GM21423 (cell line): ENCODE results near the gene PTPRN2.

Experiments
- ATAC-seq: cut with Tn5 transposase; IDR thresholded peaks from one replicate; pipeline ENCODE4 v1.9.1; 2021; ENCODE audit warnings: mild to moderate bottlenecking, moderate library complexity; ENCODE audit not compliant: unreplicated experiment

Gene PTPRN2

DNA sequence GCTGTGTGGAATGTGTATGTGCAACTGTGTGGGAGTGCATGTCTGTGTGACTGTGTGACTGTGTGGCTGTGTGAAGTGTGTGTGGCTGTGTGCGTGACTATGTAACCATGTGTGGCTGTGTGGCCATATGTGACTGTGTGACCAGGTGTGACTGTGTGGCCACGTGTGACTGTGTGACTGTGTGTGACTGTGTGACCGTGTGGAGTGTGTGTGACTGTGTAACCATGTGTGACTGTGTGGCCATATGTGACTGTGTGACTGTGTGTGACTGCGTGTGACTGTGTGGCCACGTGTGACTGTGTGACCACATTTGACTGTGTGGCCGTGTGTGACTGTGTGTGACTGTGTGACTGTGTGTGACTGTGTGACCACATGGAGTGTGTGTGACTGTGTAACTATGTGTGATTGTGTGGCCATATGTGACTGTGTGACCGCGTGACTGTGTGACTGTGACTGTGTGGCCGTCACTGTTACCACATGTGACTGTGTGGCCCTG, 747.9 kb downstream of the PTPRN2 start:
- ATAC-seq = no peak

GRCh38 chr7:157839226-157839625, 748.4 kb downstream of the PTPRN2 start:
- ATAC-seq = no peak

GRCh38 chr7:157837561-157837960, 750.1 kb downstream of the PTPRN2 start:
- ATAC-seq = no peak

DNA sequence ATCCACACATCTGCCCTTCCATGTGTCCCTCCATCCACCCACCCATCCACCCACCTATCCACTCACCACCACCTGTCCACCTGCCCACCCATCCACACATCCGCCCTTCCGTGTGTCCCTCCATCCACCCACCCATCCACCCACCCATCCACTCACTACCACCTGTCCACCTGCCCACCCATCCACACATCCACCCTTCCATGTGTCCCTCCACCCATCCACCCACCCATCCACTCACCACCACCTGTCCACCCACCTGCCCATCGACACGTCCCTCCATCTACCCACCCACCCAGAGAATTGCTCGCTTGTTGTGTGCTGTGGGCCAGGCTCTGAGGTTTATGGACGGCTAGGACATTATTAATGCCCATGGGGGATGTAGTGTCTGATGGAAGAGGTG, 750.6 kb downstream of the PTPRN2 start:
- no peak for ATAC-seq

GRCh38 chr7:157834501-157835163, 753.0 kb downstream of the PTPRN2 start:
- no peak for ATAC-seq

- no peak for ATAC-seq
Observed at GRCh38 chr7:157832866-157833607, 754.6 kb downstream of the PTPRN2 start.

DNA sequence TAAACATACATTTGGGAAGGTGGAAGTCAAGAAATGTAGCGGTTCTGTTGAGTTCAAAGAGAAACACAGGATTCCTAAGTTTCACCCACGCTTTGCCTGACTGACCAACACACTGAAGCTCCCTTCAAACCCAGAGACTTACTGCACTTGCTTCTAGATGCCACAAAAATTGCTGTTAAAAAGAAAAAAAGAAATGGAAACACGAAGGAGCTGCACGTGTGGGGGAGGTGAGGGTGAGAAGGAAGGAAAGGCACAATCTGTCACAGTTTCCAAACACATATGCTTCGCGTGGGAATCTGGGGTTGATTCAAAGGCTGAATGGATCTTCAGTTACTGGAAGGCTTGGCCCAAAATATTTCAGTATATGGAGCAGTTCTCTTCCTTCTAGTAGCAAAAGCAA, 755.2 kb downstream of the PTPRN2 start:
- ATAC-seq = no peak

DNA sequence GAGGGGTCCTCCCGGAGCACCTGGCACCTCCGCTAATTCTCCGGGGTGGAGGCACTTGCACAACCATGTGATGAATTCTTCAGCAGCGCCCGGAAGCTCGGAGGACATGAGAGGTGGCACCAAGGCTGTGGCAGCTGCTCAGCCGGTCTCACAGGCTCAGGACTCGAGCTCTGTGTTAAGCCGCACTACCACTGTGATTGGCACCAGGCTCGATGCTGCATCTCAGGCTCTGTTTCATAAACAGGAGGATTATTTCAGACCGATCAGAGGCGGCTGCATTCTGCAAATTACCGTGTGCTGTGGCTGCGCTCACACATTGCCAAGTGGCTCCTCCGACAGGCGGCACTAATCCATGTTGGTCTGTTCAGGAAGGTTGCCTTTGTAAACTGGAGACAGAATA, 755.6 kb downstream of the PTPRN2 start:
- no peak for ATAC-seq

DNA sequence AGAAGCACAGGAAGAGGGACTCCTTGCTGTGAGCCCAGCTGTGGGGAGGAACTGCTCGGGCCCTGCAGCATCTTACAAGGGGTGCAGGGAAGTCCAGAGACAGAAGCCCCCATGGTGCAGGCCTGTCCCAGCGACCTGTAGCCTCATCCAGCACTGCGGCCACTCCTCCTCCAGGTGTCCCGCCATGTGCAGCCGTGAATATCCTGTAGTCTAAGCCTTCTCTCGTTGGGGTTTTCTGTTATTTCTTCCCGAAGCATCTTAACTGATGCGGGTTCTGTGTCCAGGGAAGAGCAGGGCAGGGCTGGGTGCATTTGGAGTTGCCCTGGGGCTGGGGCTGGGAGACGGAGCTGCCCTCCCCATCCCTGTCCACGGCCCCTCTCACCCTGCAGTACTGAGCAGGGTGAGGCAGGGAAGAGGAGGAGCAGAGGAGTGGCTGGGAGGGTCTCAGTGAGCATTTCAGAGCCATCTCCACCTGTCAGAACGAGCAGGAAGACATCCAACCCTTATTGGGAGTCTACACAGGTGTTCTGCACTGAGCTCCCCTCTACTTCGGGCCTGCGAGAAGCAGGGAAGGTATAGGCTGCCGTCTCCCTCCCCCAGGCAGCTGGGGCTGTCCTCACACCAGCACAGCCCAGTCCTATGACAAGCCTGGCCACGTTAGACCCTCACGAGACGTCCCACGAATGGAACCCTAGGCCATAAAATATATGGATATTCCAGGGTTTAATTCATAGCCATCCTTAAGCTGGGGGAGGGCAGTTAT, 756.3 kb downstream of the PTPRN2 start:
- no peak for ATAC-seq

GRCh38 chr7:157830331-157830730, 757.3 kb downstream of the PTPRN2 start:
- no peak for ATAC-seq

DNA sequence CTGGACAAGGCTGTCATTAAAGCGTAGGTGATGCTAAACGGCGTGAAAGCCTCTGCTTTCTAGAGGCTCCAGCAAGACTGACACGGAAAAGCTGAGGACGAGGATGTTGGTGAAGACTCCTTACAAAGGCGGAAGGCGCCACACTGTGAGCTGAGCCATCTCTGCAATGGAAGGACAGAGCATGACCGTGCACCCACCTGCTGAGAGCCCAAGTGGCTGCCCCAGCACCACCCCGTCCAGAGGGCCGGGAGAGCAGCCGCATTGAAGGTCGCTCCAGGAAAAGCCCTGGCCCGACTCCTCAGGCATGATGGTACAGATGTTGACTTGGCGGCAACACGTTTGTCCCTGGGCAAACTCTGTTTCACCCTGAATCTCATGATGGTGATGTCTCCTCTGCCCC, 758.1 kb downstream of the PTPRN2 start:
- ATAC-seq = no peak

- no peak for ATAC-seq
Observed at GRCh38 chr7:157828881-157829280, 758.7 kb downstream of the PTPRN2 start.

- ATAC-seq = no peak
Observed at GRCh38 chr7:157828190-157828589, 759.4 kb downstream of the PTPRN2 start.

GRCh38 chr7:157827863-157828160, 759.8 kb downstream of the PTPRN2 start:
- no peak for ATAC-seq

GRCh38 chr7:157827045-157827862, 760.4 kb downstream of the PTPRN2 start:
- no peak for ATAC-seq

GRCh38 chr7:157826566-157826965, 761.1 kb downstream of the PTPRN2 start:
- no peak for ATAC-seq

DNA sequence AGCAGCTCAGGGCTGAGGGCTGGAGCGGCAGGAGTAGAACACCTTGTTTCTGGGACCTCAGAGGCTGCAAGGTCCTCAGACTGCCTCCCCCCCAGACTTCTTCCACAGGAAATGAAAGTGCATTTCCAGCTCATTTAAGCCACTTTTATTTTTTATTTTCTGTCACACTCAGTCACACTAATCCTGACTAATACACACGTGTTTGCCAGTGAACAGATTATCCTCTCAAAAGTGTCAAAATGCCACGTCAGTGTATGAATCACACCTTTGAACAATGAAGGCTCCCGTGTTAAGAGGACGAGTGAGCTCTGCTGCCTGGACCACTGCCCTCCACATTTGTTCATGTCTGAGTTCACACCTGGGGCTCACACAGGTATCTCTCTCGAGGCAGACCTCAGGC, 762.3 kb downstream of the PTPRN2 start:
- ATAC-seq = no peak

- ATAC-seq = no peak
Observed at GRCh38 chr7:157824819-157825121, 762.9 kb downstream of the PTPRN2 start.

DNA sequence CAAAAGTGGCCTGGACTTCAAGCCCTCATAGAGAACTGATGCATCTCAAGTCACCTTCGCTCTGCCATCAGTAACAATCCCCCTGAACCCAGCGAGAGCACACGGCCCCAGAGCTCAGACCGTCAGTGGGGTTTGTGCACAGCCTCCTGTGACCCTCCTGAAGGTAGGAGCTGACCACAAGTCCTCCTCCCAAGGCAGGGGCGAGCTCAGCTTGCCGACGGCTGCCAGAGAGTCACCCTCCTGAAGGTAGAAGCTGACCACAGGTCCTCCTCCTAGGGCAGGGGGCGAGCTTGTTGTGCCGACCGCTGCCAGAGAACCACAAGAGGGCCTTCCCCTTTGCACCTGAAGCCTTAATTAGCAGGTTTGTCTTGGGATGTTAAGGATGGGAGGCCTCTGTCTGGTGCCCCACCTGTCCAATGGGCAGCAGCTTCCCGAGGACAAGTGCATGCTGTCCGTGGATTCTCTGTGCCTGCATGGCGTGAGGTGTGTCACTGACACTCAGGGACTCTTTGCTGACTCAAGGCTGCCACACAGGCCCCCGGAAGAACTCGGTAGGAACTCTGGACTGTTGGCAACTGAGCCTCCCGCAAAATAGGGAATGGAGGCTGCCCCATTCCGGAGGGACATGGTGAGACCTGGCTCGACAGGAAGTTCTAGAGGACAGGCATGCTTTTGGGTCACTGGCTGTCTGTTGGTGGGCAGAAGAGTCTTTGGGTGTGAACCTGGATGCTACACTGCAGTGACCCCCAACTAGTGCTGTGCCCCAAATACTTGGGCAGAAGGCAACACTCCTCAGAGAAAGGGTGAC, 763.4 kb downstream of the PTPRN2 start:
- no peak for ATAC-seq

DNA sequence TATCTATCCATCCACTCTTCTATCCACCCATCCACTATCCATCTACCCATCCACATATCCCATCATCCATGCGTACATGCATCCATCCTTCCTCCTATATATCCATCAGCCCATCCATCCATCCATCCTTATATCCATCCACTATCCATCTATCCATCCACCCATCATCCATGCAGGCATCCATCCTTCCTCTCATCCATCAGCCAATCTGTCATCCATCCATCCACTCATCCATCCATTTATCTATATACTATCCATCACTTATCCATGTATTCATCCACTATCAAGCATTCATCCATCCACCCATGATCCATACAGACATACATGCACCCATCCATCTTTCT, 765.0 kb downstream of the PTPRN2 start:
- ATAC-seq = no peak
